OCI-LY3 (cell line): ENCODE measurements around the gene ADAMTS15.

Experiments
- H2AFZ ChIP-seq: fragments of 200-600, 300-600 bp; shearing (Covaris generic); 2 replicates; pipeline ENCODE4 v1.6.0; 2014; ENCODE audit warnings: antibody characterized with exemption, low read depth, low read length
- H3K27ac ChIP-seq: fragments of 200-600, 300-600 bp; sonication (generic); 2 replicates; pipeline ENCODE4 v1.5.1; 2014; ENCODE audit warnings: mild to moderate bottlenecking, low read length, moderate library complexity, mixed read lengths
- H3K27me3 ChIP-seq: fragments of 200-600, 300-600 bp; sonication (generic); 2 replicates; pipeline ENCODE4 v1.6.1; 2014; ENCODE audit warnings: low read depth, low read length, mixed read lengths
- H3K36me3 ChIP-seq: fragments of 200-600, 300-600 bp; sonication (generic); replicated peaks from 2 replicates; pipeline ENCODE3; 2014; ENCODE audit warnings: low read depth, low read length, mixed read lengths
- H3K4me1 ChIP-seq: fragments of 300-600, 200-600 bp; sonication (generic); 2 replicates; pipeline ENCODE4 v1.6.1; 2014; ENCODE audit warnings: low read length, mixed read lengths
- H3K4me2 ChIP-seq: fragments of 200-600, 300-600 bp; sonication (generic); 2 replicates; pipeline ENCODE4 v1.6.1; 2014; ENCODE audit warnings: low read length, mixed read lengths
- H3K4me3 ChIP-seq: fragments of 300-600, 200-600 bp; sonication (generic); 2 replicates; pipeline ENCODE4 v1.5.1; 2014; ENCODE audit warnings: antibody characterized with exemption, mild to moderate bottlenecking, low read length, moderate library complexity
- H3K79me2 ChIP-seq: fragments of 300-600, 200-600 bp; shearing (Covaris generic); 2 replicates; pipeline ENCODE4 v1.6.1; 2014; ENCODE audit warnings: mild to moderate bottlenecking, low read length, mixed read lengths
- H3K9ac ChIP-seq: fragments of 300-600, 200-600 bp; shearing (Covaris generic); 2 replicates; pipeline ENCODE4 v1.6.0; 2014; ENCODE audit warnings: mild to moderate bottlenecking, low read length, moderate library complexity
- H3K9me3 ChIP-seq: fragments of 200-600, 300-600 bp; shearing (Covaris generic); 2 replicates; pipeline ENCODE4 v1.6.1; 2014; ENCODE audit warnings: low read length, mixed read lengths; ENCODE audit not compliant: insufficient read depth
- H4K20me1 ChIP-seq: fragments of 200-600, 300-600 bp; sonication (generic); 2 replicates; pipeline ENCODE4 v1.6.1; 2016; ENCODE audit warnings: low read length, mixed read lengths; ENCODE audit not compliant: insufficient read depth
- EZH2phosphoT487 ChIP-seq: fragments of 200-600 bp; shearing (Covaris generic); IDR thresholded peaks from 2 replicates; pipeline ENCODE4 v1.6.1; 2018; ENCODE audit warnings: antibody characterized with exemption, mixed run types, low read depth
- TF ChIP-seq, protein P1 (sequence below): fragments of 200-600, 300-600 bp; sonication (generic); IDR thresholded peaks from 2 replicates; pipeline ENCODE4 v1.5.1; 2014; ENCODE audit warnings: antibody characterized with exemption, low read length, low read depth

The ADAMTS15 gene

DNA sequence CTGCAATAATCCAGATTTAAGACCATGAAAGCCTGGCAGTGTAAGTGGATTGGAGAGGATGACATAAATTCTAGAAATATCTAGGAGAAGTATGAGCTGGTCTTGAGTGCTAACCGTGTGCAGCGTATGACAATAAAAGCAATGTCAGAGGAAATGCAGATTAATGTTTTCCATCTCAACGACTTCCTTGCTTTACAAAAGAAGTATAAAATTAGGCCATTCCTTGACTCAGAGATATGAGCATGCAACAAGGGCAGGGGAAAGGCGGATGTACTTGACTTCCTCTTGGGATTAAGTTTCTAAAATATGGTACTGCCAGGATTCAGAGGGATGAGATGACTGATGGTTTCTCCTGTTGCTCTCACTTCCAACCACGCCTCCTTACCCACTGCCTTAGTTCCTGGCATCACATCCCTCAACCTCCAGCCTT is 32.3 kb downstream of the ADAMTS15 start:
- TF ChIP-seq EZH2phosphoT487: no peak
- TF ChIP-seq, protein P1, sequence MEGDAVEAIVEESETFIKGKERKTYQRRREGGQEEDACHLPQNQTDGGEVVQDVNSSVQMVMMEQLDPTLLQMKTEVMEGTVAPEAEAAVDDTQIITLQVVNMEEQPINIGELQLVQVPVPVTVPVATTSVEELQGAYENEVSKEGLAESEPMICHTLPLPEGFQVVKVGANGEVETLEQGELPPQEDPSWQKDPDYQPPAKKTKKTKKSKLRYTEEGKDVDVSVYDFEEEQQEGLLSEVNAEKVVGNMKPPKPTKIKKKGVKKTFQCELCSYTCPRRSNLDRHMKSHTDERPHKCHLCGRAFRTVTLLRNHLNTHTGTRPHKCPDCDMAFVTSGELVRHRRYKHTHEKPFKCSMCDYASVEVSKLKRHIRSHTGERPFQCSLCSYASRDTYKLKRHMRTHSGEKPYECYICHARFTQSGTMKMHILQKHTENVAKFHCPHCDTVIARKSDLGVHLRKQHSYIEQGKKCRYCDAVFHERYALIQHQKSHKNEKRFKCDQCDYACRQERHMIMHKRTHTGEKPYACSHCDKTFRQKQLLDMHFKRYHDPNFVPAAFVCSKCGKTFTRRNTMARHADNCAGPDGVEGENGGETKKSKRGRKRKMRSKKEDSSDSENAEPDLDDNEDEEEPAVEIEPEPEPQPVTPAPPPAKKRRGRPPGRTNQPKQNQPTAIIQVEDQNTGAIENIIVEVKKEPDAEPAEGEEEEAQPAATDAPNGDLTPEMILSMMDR: no peak
- Histone ChIP-seq H3K4me2 (no peak overlapping the region), H3K79me2 (no peaks in the 10 kb centered on the region), H3K4me1 (no peaks in the 10 kb centered on the region), H3K4me3 (no peak overlapping the region), H3K27me3 (no peaks in the 10 kb centered on the region), H4K20me1 (no peaks in the 10 kb centered on the region), H3K9me3 (no peaks in the 10 kb centered on the region), H2AFZ (no peak overlapping the region), H3K27ac (no peak overlapping the region), H3K36me3 (no peaks in the 10 kb centered on the region), H3K9ac (no peak overlapping the region)

DNA sequence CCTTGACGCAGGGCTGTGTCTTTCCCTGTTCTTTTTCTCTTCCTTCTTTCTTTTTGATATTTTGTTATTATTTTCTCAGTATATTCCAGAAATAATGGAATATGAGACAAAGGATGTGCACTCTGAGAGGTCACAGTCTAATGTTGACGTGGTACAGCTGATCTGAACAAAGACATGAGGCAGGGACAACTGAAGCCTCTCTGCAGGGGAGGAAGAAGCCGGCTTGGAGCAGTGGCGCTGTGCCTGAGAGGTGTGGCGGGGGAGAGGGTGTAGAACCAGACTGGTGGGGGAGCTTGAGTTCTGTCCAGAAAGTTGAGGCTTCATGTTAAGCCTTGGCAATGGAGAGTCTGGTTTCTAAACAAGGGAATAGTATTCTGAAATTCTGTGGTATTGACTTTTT is 34.7 kb downstream of the ADAMTS15 start:
- H4K20me1 ChIP-seq: no peaks in the 10 kb centered on the region
- no peaks in the 10 kb centered on the region for H3K27me3 ChIP-seq
- H3K9me3 ChIP-seq: no peaks in the 10 kb centered on the region
- H3K9ac ChIP-seq: no peak overlapping the region
- H3K36me3 ChIP-seq: no peaks in the 10 kb centered on the region
- H3K27ac ChIP-seq: no peak overlapping the region
- no peaks in the 10 kb centered on the region for H3K79me2 ChIP-seq
- no peak overlapping the region for H3K4me3 ChIP-seq
- H2AFZ ChIP-seq: no peak overlapping the region
- no peak overlapping the region for H3K4me2 ChIP-seq
- TF ChIP-seq EZH2phosphoT487: no peak
- TF ChIP-seq, protein P1: no peak
- no peaks in the 10 kb centered on the region for H3K4me1 ChIP-seq

DNA sequence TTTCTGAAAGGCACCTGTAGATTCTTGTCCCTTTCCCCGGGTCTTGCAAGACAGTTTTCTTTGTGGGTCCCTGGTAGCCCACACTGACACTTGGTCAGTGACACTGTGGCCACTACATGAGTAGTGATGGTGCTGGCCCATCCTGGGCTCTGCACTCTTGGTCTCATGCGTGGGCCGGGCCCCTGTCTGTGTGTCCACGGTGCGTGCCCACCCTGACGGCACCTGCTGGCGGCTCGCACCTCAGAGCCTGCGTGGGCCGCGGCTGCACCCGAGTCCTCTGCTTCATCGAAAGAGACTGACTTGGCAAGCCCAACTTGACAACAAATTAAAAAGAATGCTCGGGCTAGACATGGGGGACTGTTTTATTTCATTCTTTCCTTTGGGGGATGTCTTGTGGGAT is 37.5 kb downstream of the ADAMTS15 start:
- no peaks in the 10 kb centered on the region for H3K9me3 ChIP-seq
- no peak overlapping the region for H3K9ac ChIP-seq
- H3K4me1 ChIP-seq: no peaks in the 10 kb centered on the region
- no peak overlapping the region for H3K27ac ChIP-seq
- no peaks in the 10 kb centered on the region for H3K36me3 ChIP-seq
- no peaks in the 10 kb centered on the region for H3K79me2 ChIP-seq
- no peak overlapping the region for H3K4me3 ChIP-seq
- H2AFZ ChIP-seq: no peak overlapping the region
- no peak overlapping the region for H3K4me2 ChIP-seq
- TF ChIP-seq, protein P1: no peak
- TF ChIP-seq EZH2phosphoT487: no peak
- no peaks in the 10 kb centered on the region for H3K27me3 ChIP-seq
- no peaks in the 10 kb centered on the region for H4K20me1 ChIP-seq

DNA sequence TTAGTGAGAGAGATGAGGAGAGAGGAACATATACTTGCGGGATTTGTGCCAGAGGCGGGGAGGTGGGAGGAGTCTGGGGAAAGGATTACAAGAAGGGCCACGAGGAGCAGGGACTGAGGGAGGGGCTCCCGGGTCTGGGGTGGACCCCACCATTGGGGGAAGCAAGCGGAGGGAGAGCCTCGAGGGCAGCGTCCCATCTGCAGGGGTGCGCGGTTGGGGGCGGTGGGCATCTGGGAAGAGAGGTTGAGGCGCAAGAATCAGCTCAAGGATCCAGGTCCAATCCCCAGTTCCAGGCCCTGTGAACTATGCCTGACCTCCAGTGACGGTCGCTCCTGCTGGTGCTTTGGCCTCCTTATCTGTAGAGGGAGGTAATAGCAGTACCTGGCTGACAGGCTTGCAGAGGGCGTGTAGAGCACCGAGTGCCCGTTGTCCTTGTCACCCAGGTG is 38.0 kb downstream of the ADAMTS15 start:
- Histone ChIP-seq H3K4me1 (no peaks in the 10 kb centered on the region), H3K9ac (no peak overlapping the region), H2AFZ (no peak overlapping the region), H3K4me3 (no peak overlapping the region), H3K36me3 (no peaks in the 10 kb centered on the region), H3K9me3 (no peaks in the 10 kb centered on the region), H3K27ac (no peak overlapping the region), H3K4me2 (no peak overlapping the region), H3K79me2 (no peaks in the 10 kb centered on the region), H4K20me1 (no peaks in the 10 kb centered on the region), H3K27me3 (no peaks in the 10 kb centered on the region)
- TF ChIP-seq, protein P1: no peak
- TF ChIP-seq EZH2phosphoT487: no peak
